AG09309 (cell line): ENCODE results near the gene ZGRF1.

Experiments
- DNase-seq: peaks from one replicate; pipeline ENCODE4 v3.0.0-alpha.2; 2010; ENCODE audit warnings: low read depth
- H3K4me3 ChIP-seq: 2 replicates; pipeline ENCODE4 v1.5.1; 2011; ENCODE audit warnings: mild to moderate bottlenecking, low read depth, low read length, moderate library complexity; ENCODE audit not compliant: control insufficient read depth
- CTCF ChIP-seq: IDR thresholded peaks from 2 replicates; pipeline ENCODE4 v1.5.1; 2011; ENCODE audit warnings: mild to moderate bottlenecking, low read depth, low read length, inconsistent platforms; ENCODE audit not compliant: insufficient read depth, control insufficient read depth; ENCODE audit errors: missing control alignments

ZGRF1 gene

GRCh38 chr4:112567536-112567935, 69.2 kb downstream of the ZGRF1 start:
- no peak for DNase-seq
- H3K4me3 ChIP-seq: no peak overlapping the region
- TF ChIP-seq CTCF: no peak

DNA sequence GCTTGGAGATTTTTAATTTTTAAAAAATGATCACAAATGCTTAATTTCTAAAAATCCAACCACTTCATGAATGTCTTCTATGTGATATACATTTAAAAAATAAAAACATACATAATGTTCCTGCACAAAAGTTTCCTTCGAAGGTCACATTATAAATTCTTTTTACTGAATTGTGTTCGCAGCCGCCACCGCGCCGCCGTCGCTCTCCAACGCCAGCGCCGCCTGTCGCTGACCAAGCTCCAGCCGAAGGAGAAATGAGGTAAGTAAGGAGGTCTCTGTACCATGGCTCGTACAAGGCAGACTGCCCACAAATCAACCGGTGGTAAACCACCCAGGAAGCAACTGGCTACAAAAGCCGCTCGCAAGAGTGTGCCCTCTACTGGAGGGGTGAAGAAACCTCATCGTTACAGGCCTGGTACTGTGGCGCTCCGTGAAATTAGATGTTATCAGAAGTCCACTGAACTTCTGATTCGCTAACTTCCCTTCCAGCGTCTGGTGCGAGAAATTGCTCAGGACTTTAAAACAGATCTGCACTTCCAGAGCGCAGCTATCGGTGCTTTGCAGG, 71.9 kb downstream of the ZGRF1 start:
- TF ChIP-seq CTCF: no peak
- H3K4me3 ChIP-seq: no peak overlapping the region
- no peak for DNase-seq

- DNase-seq: no peak
- TF ChIP-seq CTCF: no peak
- H3K4me3 ChIP-seq: no peak overlapping the region
Observed at GRCh38 chr4:112563431-112564200, 73.1 kb downstream of the ZGRF1 start.

- no peak for TF ChIP-seq CTCF
- no peak for DNase-seq
- no peak overlapping the region for H3K4me3 ChIP-seq
Observed at GRCh38 chr4:112562254-112562879, 74.3 kb downstream of the ZGRF1 start.

DNA sequence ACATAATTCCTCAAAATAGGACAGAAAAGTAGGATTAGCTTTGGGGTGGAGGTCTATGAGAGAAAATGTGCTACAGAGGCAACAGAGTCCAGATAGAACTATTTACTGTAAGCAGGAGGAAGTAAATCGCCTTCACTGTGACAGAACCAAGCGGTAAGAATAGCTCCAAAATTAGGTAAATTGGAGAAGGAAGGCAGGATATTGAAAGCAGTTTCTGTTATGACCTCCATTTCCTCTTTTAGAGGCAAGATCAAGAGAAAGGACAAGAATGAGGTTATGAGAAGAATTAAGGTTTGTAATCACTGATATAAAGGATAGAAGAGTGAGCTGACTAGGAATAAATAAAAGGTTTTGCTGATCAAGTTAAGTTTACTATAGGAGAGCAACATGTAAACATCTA, 76.6 kb downstream of the ZGRF1 start:
- H3K4me3 ChIP-seq: no peak overlapping the region
- DNase-seq: no peak
- no peak for TF ChIP-seq CTCF

DNA sequence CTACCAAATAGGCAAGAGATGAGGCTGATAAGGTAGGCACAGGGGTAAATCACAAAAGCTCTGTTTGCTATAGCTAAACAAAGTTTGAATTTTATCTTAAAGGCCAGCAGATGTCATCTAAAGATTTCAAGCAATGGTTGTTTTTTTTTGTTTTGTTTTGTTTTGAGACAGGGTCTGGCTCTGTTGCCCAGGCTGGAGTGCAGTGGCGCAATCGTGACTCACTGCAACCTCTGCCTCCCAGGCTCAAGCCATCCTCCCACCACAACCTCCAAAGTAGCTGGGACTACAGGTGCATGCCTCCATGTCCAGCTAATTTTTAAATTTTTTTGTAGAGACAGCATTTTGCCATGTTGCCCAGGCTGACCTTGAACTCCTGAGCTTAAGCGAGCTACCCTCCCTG, 77.7 kb downstream of the ZGRF1 start:
- no peak overlapping the region for H3K4me3 ChIP-seq
- no peak for DNase-seq
- no peak for TF ChIP-seq CTCF
